GM19035 (cell line): ENCODE measurements around the gene CSRP3.

Experiments used
- ATAC-seq: cut with Tn5 transposase; IDR thresholded peaks from one replicate; pipeline ENCODE4 v1.9.1; 2021; ENCODE audit not compliant: unreplicated experiment

The CSRP3 gene

GRCh38 chr11:19201737-19202605 lies at the start of gene CSRP3:
Gene CSRP3 (minus strand): TSS chr11:19201983. CDS start chr11:19192448, 9,535 bp downstream.
- no peak for ATAC-seq

- ATAC-seq, result no peak
Measured at GRCh38 chr11:19251577-19251976, 49.8 kb upstream of the CSRP3 start.

- no peak for ATAC-seq
Measured at GRCh38 chr11:19246816-19247215, 45.0 kb upstream of the CSRP3 start.

- ATAC-seq, result no peak
Measured at GRCh38 chr11:19245351-19245750, 43.6 kb upstream of the CSRP3 start.

- no peak for ATAC-seq
Measured at GRCh38 chr11:19244621-19245020, 42.8 kb upstream of the CSRP3 start.

GRCh38 chr11:19244084-19244483 lies 42.3 kb upstream of the CSRP3 start:
- ATAC-seq, result no peak

GRCh38 chr11:19243613-19244012 lies 41.8 kb upstream of the CSRP3 start:
- ATAC-seq, result no peak

- no peak for ATAC-seq
Measured at GRCh38 chr11:19243143-19243542, 41.4 kb upstream of the CSRP3 start.

GRCh38 chr11:19242179-19242932 lies 40.6 kb upstream of the CSRP3 start:
- no peak for ATAC-seq

GRCh38 chr11:19241260-19242178 lies 39.7 kb upstream of the CSRP3 start:
- ATAC-seq, result peak; percentile 45

- peak; percentile 88 for ATAC-seq
Measured at GRCh38 chr11:19240420-19241259, 38.9 kb upstream of the CSRP3 start, which contains the start of gene E2F8. Gene E2F8 (minus strand): TSS chr11:19240945. CDS start chr11:19240121, 824 bp downstream.

- no peak for ATAC-seq
Measured at GRCh38 chr11:19239039-19239438, 37.3 kb upstream of the CSRP3 start.

- no peak for ATAC-seq
Measured at GRCh38 chr11:19237813-19238212, 36.0 kb upstream of the CSRP3 start.

- ATAC-seq, result no peak
Measured at GRCh38 chr11:19237381-19237780, 35.6 kb upstream of the CSRP3 start.

GRCh38 chr11:19234231-19234817 lies 32.5 kb upstream of the CSRP3 start:
- no peak for ATAC-seq

- no peak for ATAC-seq
Measured at GRCh38 chr11:19232910-19233503, 31.2 kb upstream of the CSRP3 start.

- no peak for ATAC-seq
Measured at GRCh38 chr11:19229671-19230070, 27.9 kb upstream of the CSRP3 start.

GRCh38 chr11:19228968-19229367 lies 27.2 kb upstream of the CSRP3 start:
- no peak for ATAC-seq
